ENCODE measurements around the gene STPG4.

GRCh38 chr2:47159627-47160026, 4.5 kb upstream of the STPG4 start:
- TF ChIP-seq CTCF (IDR thresholded peaks at IDR 0.05), result no peak
- no peak for TF ChIP-seq POLR2A (IDR thresholded peaks at IDR 0.05)

Measured in lower leg skin (tissue), 3 donors.